Glomerular visceral epithelial cell (primary cell): ENCODE results near the gene ZBTB7A.

Experiments used
- DNase-seq: peaks from one replicate; pipeline ENCODE4 v3.0.0-alpha.2; 2016; ENCODE audit errors: extremely low spot score

Gene ZBTB7A

GRCh38 chr19:4068047-4068966 lies 1.6 kb upstream of the ZBTB7A start:
- DNase-seq, result no peak

GRCh38 chr19:4067396-4068046 lies 822 bp upstream of the ZBTB7A start:
- no peak for DNase-seq

- no peak for DNase-seq
These were observed 508 bp downstream of the ZBTB7A start for GRCh38 chr19:4066176-4066606.

GRCh38 chr19:4065430-4066175 lies 1.1 kb downstream of the ZBTB7A start:
- peak; percentile 99 for DNase-seq

GRCh38 chr19:4064496-4065260 lies 2.0 kb downstream of the ZBTB7A start:
- peak; percentile 49 for DNase-seq

- DNase-seq, result peak; percentile 63
These were observed 2.6 kb downstream of the ZBTB7A start for GRCh38 chr19:4064149-4064495.

GRCh38 chr19:4063369-4064148 lies 3.1 kb downstream of the ZBTB7A start:
- DNase-seq, result no peak

GRCh38 chr19:4062419-4063368 lies 4.0 kb downstream of the ZBTB7A start:
- no peak for DNase-seq

GRCh38 chr19:4061683-4062418 lies 4.8 kb downstream of the ZBTB7A start:
- no peak for DNase-seq

- peak; percentile 50 for DNase-seq
These were observed 5.5 kb downstream of the ZBTB7A start for GRCh38 chr19:4061178-4061682.

GRCh38 chr19:4060621-4061177 lies 6.0 kb downstream of the ZBTB7A start:
- no peak for DNase-seq

GRCh38 chr19:4059891-4060620 lies 6.6 kb downstream of the ZBTB7A start:
- no peak for DNase-seq

- no peak for DNase-seq
These were observed 7.2 kb downstream of the ZBTB7A start for GRCh38 chr19:4059453-4059871.

- DNase-seq, result no peak
These were observed 7.8 kb downstream of the ZBTB7A start for GRCh38 chr19:4058693-4059452.

GRCh38 chr19:4057931-4058692 lies 8.6 kb downstream of the ZBTB7A start:
- peak; percentile 90 for DNase-seq

- no peak for DNase-seq
These were observed 11.5 kb downstream of the ZBTB7A start for GRCh38 chr19:4055209-4055552.
